ENCODE data around the gene RGS2. TPM values are rescaled to one million over a fixed set of nuclear protein-coding genes. Genes with fewer than 3 reads are reported as not detected.

RGS2 gene
- polyA plus RNA-seq, 1 of the 3 experiments (the other 2 are of a cell fraction): 47.1 TPM

DNA sequence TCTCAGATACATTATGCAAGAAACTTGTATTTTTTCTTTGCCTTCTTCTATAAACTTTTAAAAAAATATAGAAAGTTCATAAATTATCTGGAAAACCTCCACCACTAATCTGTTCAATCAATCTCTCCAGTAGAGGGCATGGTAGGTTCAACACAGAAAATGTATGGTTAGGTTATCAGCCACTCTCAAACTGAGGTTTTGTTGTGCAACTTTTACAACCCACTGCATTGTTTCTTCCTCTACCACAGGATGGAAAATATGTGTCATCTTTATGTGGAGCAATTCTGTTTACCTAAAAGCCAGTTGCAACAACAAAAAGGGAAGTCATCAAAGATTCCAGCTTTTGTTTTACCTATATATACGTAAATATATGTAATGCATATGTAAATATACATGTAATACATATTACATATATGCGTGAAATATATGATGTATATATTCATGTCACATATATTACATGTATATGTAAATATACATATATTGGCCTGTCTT is 3.0 kb upstream of the RGS2 start:
- Histone ChIP-seq H3K4me2 (no peak overlapping the region), H3K9me3 (no peaks in the 10 kb centered on the region), H2AFZ (ENCODE audit: low read depth) (no peak overlapping the region), H3K27me3 (ENCODE audit: insufficient read depth) (no peaks in the 10 kb centered on the region), H3F3A (replicated peaks; ENCODE audit: insufficient read depth) (peaks cover 18% of the 10 kb centered on the region), H3K79me2 (ENCODE audit: insufficient read depth) (peaks cover 19% of the 10 kb centered on the region), H4K20me1 (ENCODE audit: insufficient read depth) (peaks cover 13% of the 10 kb centered on the region; the same call in 1 of the 2 replicates), H3K4me1 (ENCODE audit: control insufficient read depth in 1 of 2, insufficient read depth in 2 of 2, low read depth in 1 of 2, low read length in 1 of 2) (peaks cover 17 to 20% of the 10 kb centered on the region in 2 experiments; a peak in 3 of 4 replicates), H3K27ac (ENCODE audit: low read depth in 2 of 2, low read length in 1 of 2) (no peak overlapping the region), H3K9me2 (no peaks in the 10 kb centered on the region), H3K36me3 (replicated peaks in 1 of 2; ENCODE audit: control insufficient read depth in 1 of 2, insufficient read depth in 2 of 2, low read length in 1 of 2) (peaks cover 7 to 9% of the 10 kb centered on the region in 2 experiments), H3K4me3 (ENCODE audit: low read depth in 2 of 2, low read length in 1 of 2) (no peak overlapping the region), H3K9ac (no peak overlapping the region)
- DNase-seq: peak; percentile 50
- 85% methylated on average over 2 of the region's 2 CpGs for WGBS (ENCODE audit: low lambda C conversion rate)
- ChIA-PET POLR2A (no interaction called here), CTCF (interaction anchor here (0.6 to 4.4 kb wide), 17 partner anchors 9 to 332 kb away, joined by 3 to 104 read pairs (median 4); partner anchors contain the start of gene CDC73)
- TF ChIP-seq EZH2phosphoT487 (IDR thresholded peaks at IDR 0.05; ENCODE audit: borderline replicate concordance, low read depth): no peak
- TF ChIP-seq FOXM1 (IDR thresholded peaks at IDR 0.05; ENCODE audit: low read depth): no peak
- no peak for TF ChIP-seq PBX3 (IDR thresholded peaks at IDR 0.05)
- TF ChIP-seq USF2 (IDR thresholded peaks at IDR 0.05; ENCODE audit: borderline replicate concordance, low read depth, low read length): no peak
- no peak for TF ChIP-seq RXRA (IDR thresholded peaks at IDR 0.05; ENCODE audit: borderline replicate concordance, low read depth)
- no peak for TF ChIP-seq JUND (IDR thresholded peaks at IDR 0.05)
- TF ChIP-seq NFIC (IDR thresholded peaks at IDR 0.05; ENCODE audit: borderline replicate concordance): no peak
- TF ChIP-seq, protein P1, sequence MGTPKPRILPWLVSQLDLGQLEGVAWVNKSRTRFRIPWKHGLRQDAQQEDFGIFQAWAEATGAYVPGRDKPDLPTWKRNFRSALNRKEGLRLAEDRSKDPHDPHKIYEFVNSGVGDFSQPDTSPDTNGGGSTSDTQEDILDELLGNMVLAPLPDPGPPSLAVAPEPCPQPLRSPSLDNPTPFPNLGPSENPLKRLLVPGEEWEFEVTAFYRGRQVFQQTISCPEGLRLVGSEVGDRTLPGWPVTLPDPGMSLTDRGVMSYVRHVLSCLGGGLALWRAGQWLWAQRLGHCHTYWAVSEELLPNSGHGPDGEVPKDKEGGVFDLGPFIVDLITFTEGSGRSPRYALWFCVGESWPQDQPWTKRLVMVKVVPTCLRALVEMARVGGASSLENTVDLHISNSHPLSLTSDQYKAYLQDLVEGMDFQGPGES (IDR thresholded peaks at IDR 0.05; ENCODE audit: low read depth, low read length): no peak
- TF ChIP-seq POLR2AphosphoS5 (IDR thresholded peaks at IDR 0.05; ENCODE audit: low read depth, low read length): no peak
- TF ChIP-seq GABPA (IDR thresholded peaks at IDR 0.05; ENCODE audit: low read depth): no peak
- TF ChIP-seq MEF2A (IDR thresholded peaks at IDR 0.05; ENCODE audit: borderline replicate concordance, low read depth): no peak
- no peak for TF ChIP-seq FOSL2 (IDR thresholded peaks at IDR 0.05; ENCODE audit: borderline replicate concordance, low read depth)
- TF ChIP-seq YY1 (IDR thresholded peaks at IDR 0.05; ENCODE audit: low read depth): no peak
- TF ChIP-seq TAF1 (IDR thresholded peaks at IDR 0.05; ENCODE audit: borderline replicate concordance, low read depth, low read length): no peak
- no peak for TF ChIP-seq TEAD4 (IDR thresholded peaks at IDR 0.05; ENCODE audit: borderline replicate concordance, insufficient read depth)
- TF ChIP-seq ZBTB33 (IDR thresholded peaks at IDR 0.05; ENCODE audit: borderline replicate concordance, low read depth): no peak
- TF ChIP-seq RAD21 (IDR thresholded peaks at IDR 0.05; ENCODE audit: low read length): peak; percentile 86
- TF ChIP-seq RFX5 (IDR thresholded peaks at IDR 0.05; ENCODE audit: low read length): no peak
- peak; percentile 86 for TF ChIP-seq GATA2 (CRISPR knock-in tag; IDR thresholded peaks at IDR 0.05)
- peak; percentile 64 for TF ChIP-seq SMC3 (IDR thresholded peaks at IDR 0.05; ENCODE audit: low read depth, low read length)
- TF ChIP-seq, protein P2, sequence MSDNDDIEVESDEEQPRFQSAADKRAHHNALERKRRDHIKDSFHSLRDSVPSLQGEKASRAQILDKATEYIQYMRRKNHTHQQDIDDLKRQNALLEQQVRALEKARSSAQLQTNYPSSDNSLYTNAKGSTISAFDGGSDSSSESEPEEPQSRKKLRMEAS (IDR thresholded peaks at IDR 0.05; ENCODE audit: low read depth): no peak
- TF ChIP-seq, protein P3, sequence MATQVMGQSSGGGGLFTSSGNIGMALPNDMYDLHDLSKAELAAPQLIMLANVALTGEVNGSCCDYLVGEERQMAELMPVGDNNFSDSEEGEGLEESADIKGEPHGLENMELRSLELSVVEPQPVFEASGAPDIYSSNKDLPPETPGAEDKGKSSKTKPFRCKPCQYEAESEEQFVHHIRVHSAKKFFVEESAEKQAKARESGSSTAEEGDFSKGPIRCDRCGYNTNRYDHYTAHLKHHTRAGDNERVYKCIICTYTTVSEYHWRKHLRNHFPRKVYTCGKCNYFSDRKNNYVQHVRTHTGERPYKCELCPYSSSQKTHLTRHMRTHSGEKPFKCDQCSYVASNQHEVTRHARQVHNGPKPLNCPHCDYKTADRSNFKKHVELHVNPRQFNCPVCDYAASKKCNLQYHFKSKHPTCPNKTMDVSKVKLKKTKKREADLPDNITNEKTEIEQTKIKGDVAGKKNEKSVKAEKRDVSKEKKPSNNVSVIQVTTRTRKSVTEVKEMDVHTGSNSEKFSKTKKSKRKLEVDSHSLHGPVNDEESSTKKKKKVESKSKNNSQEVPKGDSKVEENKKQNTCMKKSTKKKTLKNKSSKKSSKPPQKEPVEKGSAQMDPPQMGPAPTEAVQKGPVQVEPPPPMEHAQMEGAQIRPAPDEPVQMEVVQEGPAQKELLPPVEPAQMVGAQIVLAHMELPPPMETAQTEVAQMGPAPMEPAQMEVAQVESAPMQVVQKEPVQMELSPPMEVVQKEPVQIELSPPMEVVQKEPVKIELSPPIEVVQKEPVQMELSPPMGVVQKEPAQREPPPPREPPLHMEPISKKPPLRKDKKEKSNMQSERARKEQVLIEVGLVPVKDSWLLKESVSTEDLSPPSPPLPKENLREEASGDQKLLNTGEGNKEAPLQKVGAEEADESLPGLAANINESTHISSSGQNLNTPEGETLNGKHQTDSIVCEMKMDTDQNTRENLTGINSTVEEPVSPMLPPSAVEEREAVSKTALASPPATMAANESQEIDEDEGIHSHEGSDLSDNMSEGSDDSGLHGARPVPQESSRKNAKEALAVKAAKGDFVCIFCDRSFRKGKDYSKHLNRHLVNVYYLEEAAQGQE (IDR thresholded peaks at IDR 0.05; ENCODE audit: low read depth, low read length): no peak
- TF ChIP-seq CTCF (IDR thresholded peaks at IDR 0.05): peak; percentile 80
